ENCODE data around the gene CARM1.
"Not testable (repeated sequence)": the region's sequence is repeated elsewhere in the genome, so short reads cannot be mapped to it uniquely, and the experiment has no call there.

CARM1 gene

GRCh38 chr19:10870955-10871603 is at the start of gene CARM1:
Gene CARM1 (plus strand): TSS chr19:10871553. CDS start chr19:10871703, 150 bp downstream.
- DNase-seq, result peak; percentile 100

GRCh38 chr19:10823690-10824089 is 47.7 kb upstream of the CARM1 start:
- DNase-seq, result no peak

- DNase-seq, result no peak
These were observed 45.1 kb upstream of the CARM1 start for GRCh38 chr19:10826231-10826630.

GRCh38 chr19:10826846-10827245 is 44.5 kb upstream of the CARM1 start:
- no peak for DNase-seq

GRCh38 chr19:10828981-10829821 is 42.2 kb upstream of the CARM1 start:
- DNase-seq, result no peak

GRCh38 chr19:10829967-10830366 is 41.4 kb upstream of the CARM1 start:
- no peak for DNase-seq

GRCh38 chr19:10830370-10830769 is 41.0 kb upstream of the CARM1 start:
- DNase-seq, result no peak

- no peak for DNase-seq
These were observed 40.2 kb upstream of the CARM1 start for GRCh38 chr19:10830931-10831779.

- DNase-seq, result no peak
These were observed 39.1 kb upstream of the CARM1 start for GRCh38 chr19:10831987-10832938.

- DNase-seq, result no peak
These were observed 38.4 kb upstream of the CARM1 start for GRCh38 chr19:10832939-10833296.

GRCh38 chr19:10835089-10835753 is 36.1 kb upstream of the CARM1 start:
- DNase-seq, result no peak

GRCh38 chr19:10835754-10836478 is 35.4 kb upstream of the CARM1 start, which contains the start of gene TMED1:
Gene TMED1 (minus strand): TSS chr19:10836212. CDS start chr19:10836191, 21 bp downstream.
- DNase-seq, result peak; percentile 93

- DNase-seq, result peak; percentile 80
These were observed 34.6 kb upstream of the CARM1 start for GRCh38 chr19:10836479-10837330.

- DNase-seq, result not testable (repeated sequence)
These were observed 33.7 kb upstream of the CARM1 start for GRCh38 chr19:10837649-10838048.

GRCh38 chr19:10838377-10838776 is 33.0 kb upstream of the CARM1 start:
- DNase-seq, result no peak

GRCh38 chr19:10839114-10840050 is 32.0 kb upstream of the CARM1 start:
- DNase-seq, result no peak

- DNase-seq, result no peak
These were observed 28.6 kb upstream of the CARM1 start for GRCh38 chr19:10842788-10843187.

GRCh38 chr19:10846500-10847202 is 24.7 kb upstream of the CARM1 start:
- DNase-seq, result no peak

Measured in CD4-positive, alpha-beta T cell treated with Interleukin-17A for 4 hours (primary cell).